IMR-90 (cell line): ENCODE measurements around the gene UQCRQ. TPM values are rescaled to one million over a fixed set of nuclear protein-coding genes. Genes with fewer than 3 reads are reported as not detected.
A peak's percentile ranks its signal among the peaks of the same experiment; 100 is the strongest.

Experiments
- ATAC-seq: fragments of 200-7000 bp; cut with Tn5 transposase; 2 replicates; pipeline ENCODE4 v1.9.1; 2020; ENCODE audit warnings: low read depth, mild to moderate bottlenecking, moderate library complexity
- BruUV-seq: library from RNA; stranded (reverse); fragments of 400-500 nt; replicated peaks from 2 replicates; lab custom pipeline; 2021; lab: Mats Ljungman, UMichigan
- CTCF ChIA-PET: fragments of 300-600 bp; formaldehyde crosslinking; extraction: SDS; loops from one replicate; lab custom pipeline; 2021; ENCODE audit warnings: antibody characterized with exemption; lab: Yijun Ruan, JAX
- POLR2A ChIA-PET: fragments of 300-600 bp; sonication (Branson Sonifier 250); formaldehyde crosslinking; loops from one replicate; lab custom pipeline; 2022; ENCODE audit warnings: antibody characterized with exemption; ENCODE audit not compliant: unreplicated experiment; lab: Charles Lee
- DNase-seq: peaks from one replicate; pipeline ENCODE4 v3.0.0; 2013
- H2AFZ ChIP-seq: replicated peaks from 2 replicates; pipeline ENCODE3; 2013; ENCODE audit warnings: low read length, mild to moderate bottlenecking; ENCODE audit not compliant: poor library complexity
- H2AK5ac ChIP-seq: 2 replicates; pipeline ENCODE4 v1.6.1; 2013; ENCODE audit warnings: low read depth, low read length, inconsistent platforms
- H2AK9ac ChIP-seq: replicated peaks from 2 replicates; pipeline ENCODE3; 2013; ENCODE audit warnings: mild to moderate bottlenecking, low read depth, low read length, moderate library complexity; ENCODE audit not compliant: poor library complexity
- H2BK120ac ChIP-seq: 2 replicates; pipeline ENCODE4 v1.6.1; 2013; ENCODE audit warnings: low read depth, low read length, inconsistent platforms
- H2BK15ac ChIP-seq: 3 replicates; pipeline ENCODE4 v1.6.1; 2013; ENCODE audit warnings: low read depth, low read length, inconsistent platforms
- H2BK20ac ChIP-seq: 2 replicates; pipeline ENCODE4 v1.6.1; 2013; ENCODE audit warnings: low read depth, mild to moderate bottlenecking, inconsistent platforms, low read length, moderate library complexity
- H2BK5ac ChIP-seq: 2 replicates; pipeline ENCODE4 v1.6.1; 2013; ENCODE audit warnings: mild to moderate bottlenecking, low read depth, low read length, inconsistent platforms; ENCODE audit not compliant: poor library complexity, severe bottlenecking
- H3K14ac ChIP-seq: replicated peaks from 2 replicates; pipeline ENCODE4 v1.6.1; 2013; ENCODE audit warnings: low read depth, low read length, inconsistent platforms
- H3K18ac ChIP-seq: 2 replicates; pipeline ENCODE4 v1.6.1; 2013; ENCODE audit warnings: low read depth, low read length, control low read depth
- H3K23ac ChIP-seq: 2 replicates; pipeline ENCODE4 v1.6.1; 2013; ENCODE audit warnings: low read depth, low read length, inconsistent platforms
- H3K27ac ChIP-seq: 2 replicates; pipeline ENCODE4 v1.5.1; 2013; ENCODE audit warnings: mild to moderate bottlenecking, control low read depth, low read length; ENCODE audit not compliant: insufficient read depth
- H3K27me3 ChIP-seq: 2 replicates; pipeline ENCODE4 v1.6.1; 2013; ENCODE audit warnings: low read length; ENCODE audit not compliant: control insufficient read depth, insufficient read depth
- H3K36me3 ChIP-seq: 2 replicates; pipeline ENCODE4 v1.6.1; 2013; ENCODE audit warnings: low read length, mixed read lengths; ENCODE audit not compliant: control insufficient read depth, insufficient read depth
- H3K4ac ChIP-seq: 2 replicates; pipeline ENCODE4 v1.6.1; 2013; ENCODE audit warnings: low read depth, low read length, inconsistent platforms
- H3K4me1 ChIP-seq: 2 replicates; pipeline ENCODE4 v1.6.1; 2013; ENCODE audit warnings: low read length, mixed read lengths; ENCODE audit not compliant: control insufficient read depth, insufficient read depth
- H3K4me2 ChIP-seq: 2 replicates; pipeline ENCODE4 v1.6.1; 2013; ENCODE audit warnings: low read depth, mild to moderate bottlenecking, control low read depth, low read length, moderate library complexity
- H3K4me3 ChIP-seq: 2 replicates; pipeline ENCODE4 v1.5.1; 2013; ENCODE audit warnings: low read depth, mild to moderate bottlenecking, control low read depth, low read length, moderate library complexity; ENCODE audit not compliant: insufficient read depth
- H3K56ac ChIP-seq: 2 replicates; pipeline ENCODE4 v1.6.1; 2013; ENCODE audit warnings: low read length, inconsistent platforms; ENCODE audit not compliant: insufficient read depth; ENCODE audit errors: extremely low read depth
- H3K79me1 ChIP-seq, 2 experiments: 2 replicates each; pipeline ENCODE4 v1.6.1; 2013; ENCODE audit warnings: low read length in 2 of 2, inconsistent platforms in 1 of 2, low read depth in 1 of 2
- H3K9ac ChIP-seq: 2 replicates; pipeline ENCODE4 v1.6.1; 2013; ENCODE audit warnings: low read depth, low read length, control low read depth
- H3K9me1 ChIP-seq: 2 replicates; pipeline ENCODE4 v1.6.1; 2013; ENCODE audit warnings: low read length, inconsistent platforms; ENCODE audit not compliant: insufficient read depth
- H3K9me3 ChIP-seq: 2 replicates; pipeline ENCODE4 v1.6.1; 2013; ENCODE audit warnings: low read length; ENCODE audit not compliant: control insufficient read depth, insufficient read depth
- H4K20me1 ChIP-seq: 2 replicates; pipeline ENCODE4 v1.6.1; 2013; ENCODE audit warnings: low read length, inconsistent platforms; ENCODE audit not compliant: insufficient read depth
- H4K5ac ChIP-seq: 2 replicates; pipeline ENCODE4 v1.6.1; 2013; ENCODE audit warnings: mild to moderate bottlenecking, low read depth, low read length, control low read depth
- H4K8ac ChIP-seq, 2 experiments: 2 replicates each; pipeline ENCODE4 v1.6.1; 2013; ENCODE audit warnings: low read depth in 2 of 2, low read length in 2 of 2, control low read depth in 1 of 2, inconsistent platforms in 1 of 2
- H4K91ac ChIP-seq: 2 replicates; pipeline ENCODE4 v1.6.1; 2013; ENCODE audit warnings: low read depth, low read length, inconsistent platforms; ENCODE audit not compliant: insufficient read depth
- CEBPB ChIP-seq: IDR thresholded peaks from 2 replicates; pipeline ENCODE4 v1.6.1; 2012; ENCODE audit warnings: low read depth, low read length, improper control_type of control experiment
- CHD1 ChIP-seq: IDR thresholded peaks from 2 replicates; pipeline ENCODE4 v1.6.1; 2012; ENCODE audit warnings: low read depth, low read length, improper control_type of control experiment
- FOS ChIP-seq: fragments of 150-350 bp; IDR thresholded peaks from 2 replicates; pipeline ENCODE4 v1.6.1; 2016; ENCODE audit warnings: low read depth, low read length
- MAFK ChIP-seq: IDR thresholded peaks from 2 replicates; pipeline ENCODE4 v1.6.1; 2012; ENCODE audit warnings: low read depth, low read length, improper control_type of control experiment
- MAZ ChIP-seq: IDR thresholded peaks from 2 replicates; pipeline ENCODE4 v1.6.1; 2012; ENCODE audit warnings: low read depth, mild to moderate bottlenecking, low read length, improper control_type of control experiment, moderate library complexity, borderline replicate concordance
- MXI1 ChIP-seq: IDR thresholded peaks from 2 replicates; pipeline ENCODE4 v1.6.1; 2012; ENCODE audit warnings: low read depth, mild to moderate bottlenecking, low read length, moderate library complexity, borderline replicate concordance
- NFE2L2 ChIP-seq: fragments of 150-350 bp; IDR thresholded peaks from 2 replicates; pipeline ENCODE4 v1.6.1; 2016; ENCODE audit warnings: low read depth, mild to moderate bottlenecking, low read length
- POLR2A ChIP-seq: IDR thresholded peaks from 2 replicates; pipeline ENCODE4 v1.6.1; 2012; ENCODE audit warnings: mild to moderate bottlenecking, low read depth, low read length
- RAD21 ChIP-seq: IDR thresholded peaks from 2 replicates; pipeline ENCODE4 v1.6.1; 2012; ENCODE audit warnings: low read length, improper control_type of control experiment
- RCOR1 ChIP-seq: IDR thresholded peaks from 2 replicates; pipeline ENCODE4 v1.6.1; 2012; ENCODE audit warnings: mild to moderate bottlenecking, low read length, improper control_type of control experiment; ENCODE audit not compliant: insufficient replicate concordance
- RFX5 ChIP-seq: IDR thresholded peaks from 2 replicates; pipeline ENCODE4 v1.8.0; 2012; ENCODE audit warnings: low read depth, mild to moderate bottlenecking, low read length, moderate library complexity
- SMC3 ChIP-seq: fragments of 150-350 bp; IDR thresholded peaks from 2 replicates; pipeline ENCODE4 v1.6.1; 2016; ENCODE audit warnings: low read depth, mild to moderate bottlenecking, antibody characterized with exemption, low read length, moderate library complexity
- WGBS, 2 experiments: methylation state at CpG; one replicate each; pipeline versions ENCODE4 v1.1.5 to v1.1.7; 2013; ENCODE audit warnings: missing lambda C conversion rate in 2 of 2; ENCODE audit not compliant: insufficient read length in 1 of 2; ENCODE audit errors: extremely low coverage in 2 of 2; 5-methylcytosine and 5-hydroxymethylcytosine counted together
- dilution Hi-C: fragments of 300-500 bp; cut with HindIII; formaldehyde crosslinking; loops from one replicate; pipeline ENCODE4 v1.14.3; 2018; ENCODE audit warnings: low sequenced_read_pairs; ENCODE audit not compliant: unreplicated experiment
- in situ Hi-C: fragments of 300-500 bp; cut with MboI; formaldehyde crosslinking; loops from 3 replicates; pipeline ENCODE4 v1.14.3; 2019; ENCODE audit warnings: low sequenced_read_pairs, inconsistent platforms, mixed read lengths
- intact Hi-C: fragments of 100-400 bp; cut with micrococcal nuclease; formaldehyde crosslinking; loops from 2 replicates; pipeline ENCODE4 v1.10.0; 2022
- polyA plus RNA-seq, 3 experiments: library from polyadenylated mRNA; depleted of rRNA; stranded (reverse); fragments of >200 nt; gene quantifications; 2 replicates each; pipeline ENCODE4 v1.2.3, GENCODE V29; 2012; ENCODE audit warnings: low replicate concordance in 1 of 3
- total RNA-seq: library from RNA; depleted of rRNA; stranded (reverse); fragments of >200 nt; gene quantifications from 2 replicates; pipeline ENCODE4 v1.2.3, GENCODE V29; 2012
- TF ChIP-seq, protein P1 (sequence below): fragments of 150-350 bp; IDR thresholded peaks from 2 replicates; pipeline ENCODE4 v1.6.1; 2017; ENCODE audit warnings: mild to moderate bottlenecking, antibody characterized with exemption, low read length, low read depth
- TF ChIP-seq, protein P2 (sequence below): conservative IDR thresholded peaks from 2 replicates; pipeline ENCODE4 v1.5.1; 2012; ENCODE audit warnings: mild to moderate bottlenecking, low read depth, low read length, improper control_type of control experiment

UQCRQ gene
- total and polyA plus RNA-seq, 2 of the 4 experiments (the other 2 are of a cell fraction) = 73.7 to 292 TPM

DNA sequence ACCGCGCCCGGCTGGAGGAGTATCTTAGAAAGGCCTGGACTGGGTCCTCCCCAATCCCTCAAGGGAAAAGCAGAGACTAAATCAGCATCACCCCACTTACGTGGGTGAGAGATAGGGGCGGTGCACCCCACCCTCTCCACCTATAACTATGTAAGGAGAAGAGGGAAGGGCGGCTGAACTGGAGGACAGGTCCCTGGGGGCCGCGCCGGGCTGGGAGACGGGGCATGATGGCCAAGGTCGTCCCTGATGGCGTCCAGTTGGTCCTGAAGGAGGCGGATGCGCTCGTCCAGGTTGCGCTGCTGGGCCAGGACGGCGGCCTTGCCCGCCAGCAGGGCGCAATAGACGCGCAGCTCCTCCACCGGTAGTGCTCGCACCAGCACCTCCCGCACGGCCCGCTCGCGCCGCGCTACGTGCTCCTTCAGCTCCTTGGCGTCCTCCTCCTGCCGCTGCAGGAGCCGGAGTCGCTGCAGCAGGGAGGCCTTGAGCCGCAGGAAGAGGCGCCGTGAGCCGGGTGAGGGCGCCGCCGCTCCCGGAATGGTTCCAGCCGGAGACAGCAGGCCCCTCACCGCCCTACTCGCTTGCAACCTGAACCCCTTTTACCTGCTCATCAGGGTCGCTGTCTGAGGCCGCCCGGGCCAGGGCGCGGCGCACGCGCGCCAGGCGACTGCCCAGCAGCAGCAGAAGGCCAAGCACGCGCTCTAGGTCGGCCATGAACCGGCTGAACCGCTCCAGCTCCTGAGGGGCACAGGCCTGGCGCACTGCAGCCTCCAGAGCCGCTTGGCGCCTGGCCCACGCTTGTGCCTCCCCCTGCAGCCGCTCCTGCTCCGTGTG, 43.6 kb upstream of the UQCRQ start (continued):
- TF ChIP-seq MAZ = no peak
- TF ChIP-seq CEBPB = no peak

- H3K9me3 ChIP-seq = no peaks in the 10 kb centered on the region
- H4K5ac ChIP-seq = no peak overlapping the region
- ATAC-seq (no peak), DNase-seq (no peak)
- ChIA-PET POLR2A (no interaction called here), CTCF (interaction anchor here (0.5 kb wide), 1 partner anchor 726 kb away, joined by 4 read pairs; no protein-coding TSS in a partner anchor)
- no peaks in the 10 kb centered on the region for H4K20me1 ChIP-seq
- peaks cover 5 to 17% of the 10 kb centered on the region in 2 experiments; a peak in 3 of 4 replicates for H3K79me1 ChIP-seq
- peaks cover 6% of the 10 kb centered on the region; the same call in 1 of the 2 replicates for H3K36me3 ChIP-seq
- H3K27ac ChIP-seq = no peak overlapping the region
- H4K91ac ChIP-seq = no peak overlapping the region
- peak overlapping the region; percentile 44 for H2AK9ac ChIP-seq
- no peak overlapping the region for H4K8ac ChIP-seq
- WGBS, 2 experiments = no CpG with 5 or more reads among the region's 7 CpGs
- no TSS peak for BruUV-seq
- H2BK20ac ChIP-seq = no peak overlapping the region
- in situ Hi-C loops (no loop called here), intact Hi-C loops (loop anchor here (5.0 kb wide), 3 partner anchors 161 to 316 kb away; no protein-coding TSS in a partner anchor), dilution Hi-C loops (no loop called here)
- no peak overlapping the region for H3K4me3 ChIP-seq
- H3K9ac ChIP-seq = no peak overlapping the region
- no peak overlapping the region for H2AK5ac ChIP-seq
- H3K23ac ChIP-seq = no peak overlapping the region
- H3K18ac ChIP-seq = no peak overlapping the region
- H3K4ac ChIP-seq = no peak overlapping the region
- no peak overlapping the region for H2BK15ac ChIP-seq
- H3K14ac ChIP-seq = no peak overlapping the region
- peaks cover 10% of the 10 kb centered on the region; the same call in 1 of the 2 replicates for H3K4me1 ChIP-seq
- H2AFZ ChIP-seq = no peak overlapping the region
- no peaks in the 10 kb centered on the region for H3K9me1 ChIP-seq
- no peak overlapping the region for H3K4me2 ChIP-seq
- H2BK5ac ChIP-seq = no peak overlapping the region
- no peaks in the 10 kb centered on the region for H3K27me3 ChIP-seq
- no peak overlapping the region for H3K56ac ChIP-seq
- no peak overlapping the region for H2BK120ac ChIP-seq
- TF ChIP-seq POLR2A (no peak), NFE2L2 (no peak), RAD21 (no peak), CHD1 (no peak), FOS (no peak), SMC3 (no peak), CEBPB (no peak), MAFK (no peak), RCOR1 (no peak), MXI1 (no peak), RFX5 (no peak)
- TF ChIP-seq, protein P1, sequence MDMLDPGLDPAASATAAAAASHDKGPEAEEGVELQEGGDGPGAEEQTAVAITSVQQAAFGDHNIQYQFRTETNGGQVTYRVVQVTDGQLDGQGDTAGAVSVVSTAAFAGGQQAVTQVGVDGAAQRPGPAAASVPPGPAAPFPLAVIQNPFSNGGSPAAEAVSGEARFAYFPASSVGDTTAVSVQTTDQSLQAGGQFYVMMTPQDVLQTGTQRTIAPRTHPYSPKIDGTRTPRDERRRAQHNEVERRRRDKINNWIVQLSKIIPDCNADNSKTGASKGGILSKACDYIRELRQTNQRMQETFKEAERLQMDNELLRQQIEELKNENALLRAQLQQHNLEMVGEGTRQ = no peak
- TF ChIP-seq, protein P2, sequence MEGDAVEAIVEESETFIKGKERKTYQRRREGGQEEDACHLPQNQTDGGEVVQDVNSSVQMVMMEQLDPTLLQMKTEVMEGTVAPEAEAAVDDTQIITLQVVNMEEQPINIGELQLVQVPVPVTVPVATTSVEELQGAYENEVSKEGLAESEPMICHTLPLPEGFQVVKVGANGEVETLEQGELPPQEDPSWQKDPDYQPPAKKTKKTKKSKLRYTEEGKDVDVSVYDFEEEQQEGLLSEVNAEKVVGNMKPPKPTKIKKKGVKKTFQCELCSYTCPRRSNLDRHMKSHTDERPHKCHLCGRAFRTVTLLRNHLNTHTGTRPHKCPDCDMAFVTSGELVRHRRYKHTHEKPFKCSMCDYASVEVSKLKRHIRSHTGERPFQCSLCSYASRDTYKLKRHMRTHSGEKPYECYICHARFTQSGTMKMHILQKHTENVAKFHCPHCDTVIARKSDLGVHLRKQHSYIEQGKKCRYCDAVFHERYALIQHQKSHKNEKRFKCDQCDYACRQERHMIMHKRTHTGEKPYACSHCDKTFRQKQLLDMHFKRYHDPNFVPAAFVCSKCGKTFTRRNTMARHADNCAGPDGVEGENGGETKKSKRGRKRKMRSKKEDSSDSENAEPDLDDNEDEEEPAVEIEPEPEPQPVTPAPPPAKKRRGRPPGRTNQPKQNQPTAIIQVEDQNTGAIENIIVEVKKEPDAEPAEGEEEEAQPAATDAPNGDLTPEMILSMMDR = no peak
Observed at GRCh38 chr5:132823481-132824050, 42.9 kb upstream of the UQCRQ start.
